LoVo (cell line): ENCODE data around the gene DALRD3.
A peak's percentile ranks its signal among the peaks of the same experiment; 100 is the strongest.

Experiments
- DNase-seq: peaks from one replicate; pipeline ENCODE4 v3.0.0-alpha.2; 2016; ENCODE audit warnings: low spot score

Gene DALRD3

GRCh38 chr3:49004352-49005302, 13.8 kb downstream of the DALRD3 start:
- DNase-seq, result peak; percentile 47

- no peak for DNase-seq
Measured at GRCh38 chr3:49001155-49001554, 17.2 kb downstream of the DALRD3 start.

GRCh38 chr3:48999085-48999858, 19.1 kb downstream of the DALRD3 start:
- DNase-seq, result no peak

- DNase-seq, result no peak
Measured at GRCh38 chr3:48997714-48998637, 20.4 kb downstream of the DALRD3 start.

- no peak for DNase-seq
Measured at GRCh38 chr3:48997102-48997635, 21.2 kb downstream of the DALRD3 start.

- no peak for DNase-seq
Measured at GRCh38 chr3:48996640-48997039, 21.7 kb downstream of the DALRD3 start.

- DNase-seq, result no peak
Measured at GRCh38 chr3:48993834-48994233, 24.5 kb downstream of the DALRD3 start.

GRCh38 chr3:48991851-48992545, 26.4 kb downstream of the DALRD3 start:
- DNase-seq, result no peak

- DNase-seq, result peak; percentile 38
Measured at GRCh38 chr3:48990636-48991469, 27.5 kb downstream of the DALRD3 start.

- DNase-seq, result peak; percentile 90
Measured at GRCh38 chr3:48989796-48990635, 28.4 kb downstream of the DALRD3 start, which contains the start of gene P4HTM. P4HTM (plus strand) TSS chr3:48990241; CDS start chr3:48990257, 16 bp downstream.

- DNase-seq, result no peak
Measured at GRCh38 chr3:48989126-48989795, 29.1 kb downstream of the DALRD3 start.

GRCh38 chr3:48985831-48986376, 32.5 kb downstream of the DALRD3 start:
- no peak for DNase-seq

- no peak for DNase-seq
Measured at GRCh38 chr3:48984663-48985062, 33.7 kb downstream of the DALRD3 start.

- no peak for DNase-seq
Measured at GRCh38 chr3:48983096-48983495, 35.3 kb downstream of the DALRD3 start.

GRCh38 chr3:48982686-48983085, 35.7 kb downstream of the DALRD3 start:
- DNase-seq, result no peak

- no peak for DNase-seq
Measured at GRCh38 chr3:48982016-48982415, 36.4 kb downstream of the DALRD3 start.

- no peak for DNase-seq
Measured at GRCh38 chr3:48980295-48980694, 38.1 kb downstream of the DALRD3 start.

- no peak for DNase-seq
Measured at GRCh38 chr3:48979451-48979850, 38.9 kb downstream of the DALRD3 start.
